ENCODE results near the gene CACTIN. TPM values are rescaled to one million over a fixed set of nuclear protein-coding genes. Genes with fewer than 3 reads are reported as not detected.
A peak's percentile ranks its signal among the peaks of the same experiment; 100 is the strongest.

Gene CACTIN
- total RNA-seq, 2 experiments from 2014 or later = 25.8 to 25.9 TPM

GRCh38 chr19:3576696-3577443, 49.7 kb downstream of the CACTIN start:
- peaks cover 12% of the 10 kb centered on the region for H3K36me3 Mint-ChIP-seq (ENCODE audit: low read depth)
- CTCF ChIA-PET = no interaction called here
- ATAC-seq (ENCODE audit: poor library complexity) (no peak), DNase-seq (peak in 1 of 14 experiments; percentile 48)
- H3K4me1 ChIP-seq (ENCODE audit: insufficient read depth, low read length) = peaks cover 16% of the 10 kb centered on the region
- no peak overlapping the region for H3K27ac Mint-ChIP-seq
- TF ChIP-seq, protein P1, sequence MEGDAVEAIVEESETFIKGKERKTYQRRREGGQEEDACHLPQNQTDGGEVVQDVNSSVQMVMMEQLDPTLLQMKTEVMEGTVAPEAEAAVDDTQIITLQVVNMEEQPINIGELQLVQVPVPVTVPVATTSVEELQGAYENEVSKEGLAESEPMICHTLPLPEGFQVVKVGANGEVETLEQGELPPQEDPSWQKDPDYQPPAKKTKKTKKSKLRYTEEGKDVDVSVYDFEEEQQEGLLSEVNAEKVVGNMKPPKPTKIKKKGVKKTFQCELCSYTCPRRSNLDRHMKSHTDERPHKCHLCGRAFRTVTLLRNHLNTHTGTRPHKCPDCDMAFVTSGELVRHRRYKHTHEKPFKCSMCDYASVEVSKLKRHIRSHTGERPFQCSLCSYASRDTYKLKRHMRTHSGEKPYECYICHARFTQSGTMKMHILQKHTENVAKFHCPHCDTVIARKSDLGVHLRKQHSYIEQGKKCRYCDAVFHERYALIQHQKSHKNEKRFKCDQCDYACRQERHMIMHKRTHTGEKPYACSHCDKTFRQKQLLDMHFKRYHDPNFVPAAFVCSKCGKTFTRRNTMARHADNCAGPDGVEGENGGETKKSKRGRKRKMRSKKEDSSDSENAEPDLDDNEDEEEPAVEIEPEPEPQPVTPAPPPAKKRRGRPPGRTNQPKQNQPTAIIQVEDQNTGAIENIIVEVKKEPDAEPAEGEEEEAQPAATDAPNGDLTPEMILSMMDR (IDR thresholded peaks at IDR 0.05) = no peak
- H3K27me3 ChIP-seq (ENCODE audit: control insufficient read depth in 1 of 2, insufficient read depth in 2 of 2, low read length in 2 of 2) = no peaks in the 10 kb centered on the region
- no peak overlapping the region for H3K4me3 ChIP-seq (ENCODE audit: low read length)
- no peaks in the 10 kb centered on the region for H3K36me3 ChIP-seq (ENCODE audit: insufficient read depth, low read length)
- peaks cover 0 to 7% of the 10 kb centered on the region in 2 experiments for H3K9me3 ChIP-seq (ENCODE audit: control insufficient read depth in 1 of 2, insufficient read depth in 1 of 2, low read length in 2 of 2)
- no peak overlapping the region for H3K27ac ChIP-seq (ENCODE audit: low read depth in 1 of 2, low read length in 2 of 2)
- H3K4me1 Mint-ChIP-seq (ENCODE audit: low read depth) = peaks cover 13% of the 10 kb centered on the region
- no peaks in the 10 kb centered on the region for H3K9me3 Mint-ChIP-seq
- no peak overlapping the region for H3K4me3 Mint-ChIP-seq
- intact Hi-C loops (cut with DNase I, micrococcal nuclease) = no loop called here
- POLR2A ChIA-PET = no interaction called here
- no peaks in the 10 kb centered on the region for H3K27me3 Mint-ChIP-seq

- POLR2A ChIA-PET = interaction anchor here (2.0 kb wide), 1 partner anchor 19 kb away, joined by 8 read pairs; the partner anchor contains the start of gene MFSD12
- H3K27me3 ChIP-seq (ENCODE audit: control insufficient read depth in 1 of 2, insufficient read depth in 2 of 2, low read length in 2 of 2) = no peaks in the 10 kb centered on the region
- CTCF ChIA-PET = interaction anchor here (0.5 to 1.2 kb wide), 3 partner anchors 31 to 586 kb away, joined by 3 to 5 read pairs (median 4); no protein-coding TSS in a partner anchor
- H3K4me3 Mint-ChIP-seq = no peak overlapping the region
- ATAC-seq (ENCODE audit: poor library complexity) (no peak), DNase-seq (no peak)
- no peak overlapping the region for H3K27ac ChIP-seq (ENCODE audit: low read depth in 1 of 2, low read length in 2 of 2)
- no peaks in the 10 kb centered on the region for H3K9me3 Mint-ChIP-seq
- H3K36me3 Mint-ChIP-seq (ENCODE audit: low read depth) = peaks cover 12% of the 10 kb centered on the region
- H3K27me3 Mint-ChIP-seq = no peaks in the 10 kb centered on the region
- H3K36me3 ChIP-seq (ENCODE audit: insufficient read depth, low read length) = no peaks in the 10 kb centered on the region
- H3K27ac Mint-ChIP-seq = no peak overlapping the region
- TF ChIP-seq, protein P1 (IDR thresholded peaks at IDR 0.05) = no peak
- peaks cover 16% of the 10 kb centered on the region for H3K4me1 Mint-ChIP-seq (ENCODE audit: low read depth)
- intact Hi-C loops (cut with DNase I, micrococcal nuclease) = no loop called here
- no peak overlapping the region for H3K4me3 ChIP-seq (ENCODE audit: low read length)
- peaks cover 18% of the 10 kb centered on the region for H3K4me1 ChIP-seq (ENCODE audit: insufficient read depth, low read length)
- H3K9me3 ChIP-seq (ENCODE audit: control insufficient read depth in 1 of 2, insufficient read depth in 1 of 2, low read length in 2 of 2) = peaks cover 0 to 7% of the 10 kb centered on the region in 2 experiments
Observed at GRCh38 chr19:3575949-3576673, 50.5 kb downstream of the CACTIN start.

DNA sequence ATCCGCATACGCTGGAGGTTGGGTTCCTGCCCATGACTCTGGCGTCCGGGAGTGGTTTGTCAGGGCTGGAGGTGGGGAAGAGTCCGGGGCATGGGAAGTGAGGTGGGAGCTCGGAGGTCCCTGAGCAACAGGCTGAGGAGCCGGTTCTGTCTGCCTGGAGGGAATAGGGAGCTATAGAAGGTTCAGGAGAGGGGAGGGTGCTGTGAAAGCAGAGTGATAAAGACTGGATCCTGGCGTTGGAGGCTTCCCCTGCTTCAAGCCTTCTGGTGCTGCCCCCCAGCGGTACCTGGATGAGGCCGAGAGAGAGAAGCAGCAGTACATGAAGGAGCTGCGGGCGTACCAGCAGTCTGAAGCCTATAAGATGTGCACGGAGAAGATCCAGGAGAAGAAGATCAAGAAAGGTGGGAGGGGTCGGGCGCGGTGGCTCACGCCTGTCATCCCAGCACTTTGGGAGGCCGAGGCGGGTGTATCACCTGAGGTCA, 51.3 kb downstream of the CACTIN start:
- POLR2A ChIA-PET = interaction anchor here (2.0 kb wide), 1 partner anchor 19 kb away, joined by 8 read pairs; the partner anchor contains the start of gene MFSD12
- intact Hi-C loops (cut with DNase I, micrococcal nuclease) = no loop called here

More for the DNA sequence above, 51.3 kb downstream of the CACTIN start:
- Mint-ChIP-seq H3K9me3 (no peaks in the 10 kb centered on the region), H3K27me3 (no peaks in the 10 kb centered on the region), H3K36me3 (ENCODE audit: low read depth) (peaks cover 12% of the 10 kb centered on the region), H3K27ac (no peak overlapping the region), H3K4me3 (peak overlapping the region; percentile 81), H3K4me1 (ENCODE audit: low read depth) (peaks cover 16% of the 10 kb centered on the region)
- Histone ChIP-seq H3K27ac (ENCODE audit: low read depth in 1 of 2, low read length in 2 of 2) (no peak overlapping the region), H3K4me3 (ENCODE audit: low read length) (no peak overlapping the region), H3K9me3 (ENCODE audit: control insufficient read depth in 1 of 2, insufficient read depth in 1 of 2, low read length in 2 of 2) (peaks cover 0 to 7% of the 10 kb centered on the region in 2 experiments), H3K4me1 (ENCODE audit: insufficient read depth, low read length) (peaks cover 18% of the 10 kb centered on the region), H3K27me3 (ENCODE audit: control insufficient read depth in 1 of 2, insufficient read depth in 2 of 2, low read length in 2 of 2) (no peaks in the 10 kb centered on the region), H3K36me3 (ENCODE audit: insufficient read depth, low read length) (no peaks in the 10 kb centered on the region)
- DNase-seq (peak in 7 of 14 experiments; percentile 13 to 57 (median 33)), ATAC-seq (ENCODE audit: poor library complexity) (no peak)
- TF ChIP-seq, protein P1 (IDR thresholded peaks at IDR 0.05) = no peak
- CTCF ChIA-PET = interaction anchor here (0.5 to 1.2 kb wide), 3 partner anchors 30 to 587 kb away, joined by 3 to 5 read pairs (median 4); no protein-coding TSS in a partner anchor
